ENCODE measurements around the gene SFTPD.

DNA sequence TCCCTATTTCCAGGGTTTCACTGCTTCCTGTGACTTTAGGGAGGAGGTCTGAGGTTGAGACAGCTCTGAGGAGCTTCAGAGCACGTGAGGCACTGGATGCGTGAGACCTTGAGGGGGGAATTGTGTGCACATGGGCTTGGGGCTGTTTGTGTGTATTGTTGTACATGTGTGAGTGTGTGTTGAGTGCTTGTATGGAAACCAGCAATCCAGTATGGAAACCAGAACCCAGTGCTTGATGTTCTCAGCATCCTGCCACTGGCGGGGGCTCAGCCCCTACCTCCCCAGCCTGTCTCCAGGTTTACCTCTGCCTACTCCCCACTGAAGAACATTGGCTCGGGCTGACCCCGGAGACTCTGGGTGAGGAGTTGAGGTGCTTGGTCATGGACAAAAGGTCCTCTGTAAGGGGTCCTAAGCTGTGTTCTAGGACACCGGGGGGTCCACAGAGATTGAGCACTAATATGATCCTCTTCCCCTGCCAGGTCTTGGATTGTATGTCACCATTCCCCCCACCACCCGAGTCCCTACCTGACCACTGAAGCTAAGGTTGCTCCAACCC is 20.8 kb downstream of the SFTPD start:
- no peak for TF ChIP-seq POLR2AphosphoS5 (IDR thresholded peaks at IDR 0.05)
- TF ChIP-seq, protein P1, sequence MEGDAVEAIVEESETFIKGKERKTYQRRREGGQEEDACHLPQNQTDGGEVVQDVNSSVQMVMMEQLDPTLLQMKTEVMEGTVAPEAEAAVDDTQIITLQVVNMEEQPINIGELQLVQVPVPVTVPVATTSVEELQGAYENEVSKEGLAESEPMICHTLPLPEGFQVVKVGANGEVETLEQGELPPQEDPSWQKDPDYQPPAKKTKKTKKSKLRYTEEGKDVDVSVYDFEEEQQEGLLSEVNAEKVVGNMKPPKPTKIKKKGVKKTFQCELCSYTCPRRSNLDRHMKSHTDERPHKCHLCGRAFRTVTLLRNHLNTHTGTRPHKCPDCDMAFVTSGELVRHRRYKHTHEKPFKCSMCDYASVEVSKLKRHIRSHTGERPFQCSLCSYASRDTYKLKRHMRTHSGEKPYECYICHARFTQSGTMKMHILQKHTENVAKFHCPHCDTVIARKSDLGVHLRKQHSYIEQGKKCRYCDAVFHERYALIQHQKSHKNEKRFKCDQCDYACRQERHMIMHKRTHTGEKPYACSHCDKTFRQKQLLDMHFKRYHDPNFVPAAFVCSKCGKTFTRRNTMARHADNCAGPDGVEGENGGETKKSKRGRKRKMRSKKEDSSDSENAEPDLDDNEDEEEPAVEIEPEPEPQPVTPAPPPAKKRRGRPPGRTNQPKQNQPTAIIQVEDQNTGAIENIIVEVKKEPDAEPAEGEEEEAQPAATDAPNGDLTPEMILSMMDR (IDR thresholded peaks at IDR 0.05) = no peak
